Measurements from ENCODE around the gene VTI1A. TPM values are rescaled to one million over a fixed set of nuclear protein-coding genes. Genes with fewer than 3 reads are reported as not detected.
A peak's percentile ranks its signal among the peaks of the same experiment; 100 is the strongest.

VTI1A gene
- total RNA-seq, 1 donor = 37.1 TPM

- H3K4me3 ChIP-seq (ENCODE audit: low read depth, low read length) = no peak overlapping the region
- TF ChIP-seq, protein P1, sequence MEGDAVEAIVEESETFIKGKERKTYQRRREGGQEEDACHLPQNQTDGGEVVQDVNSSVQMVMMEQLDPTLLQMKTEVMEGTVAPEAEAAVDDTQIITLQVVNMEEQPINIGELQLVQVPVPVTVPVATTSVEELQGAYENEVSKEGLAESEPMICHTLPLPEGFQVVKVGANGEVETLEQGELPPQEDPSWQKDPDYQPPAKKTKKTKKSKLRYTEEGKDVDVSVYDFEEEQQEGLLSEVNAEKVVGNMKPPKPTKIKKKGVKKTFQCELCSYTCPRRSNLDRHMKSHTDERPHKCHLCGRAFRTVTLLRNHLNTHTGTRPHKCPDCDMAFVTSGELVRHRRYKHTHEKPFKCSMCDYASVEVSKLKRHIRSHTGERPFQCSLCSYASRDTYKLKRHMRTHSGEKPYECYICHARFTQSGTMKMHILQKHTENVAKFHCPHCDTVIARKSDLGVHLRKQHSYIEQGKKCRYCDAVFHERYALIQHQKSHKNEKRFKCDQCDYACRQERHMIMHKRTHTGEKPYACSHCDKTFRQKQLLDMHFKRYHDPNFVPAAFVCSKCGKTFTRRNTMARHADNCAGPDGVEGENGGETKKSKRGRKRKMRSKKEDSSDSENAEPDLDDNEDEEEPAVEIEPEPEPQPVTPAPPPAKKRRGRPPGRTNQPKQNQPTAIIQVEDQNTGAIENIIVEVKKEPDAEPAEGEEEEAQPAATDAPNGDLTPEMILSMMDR (IDR thresholded peaks at IDR 0.05; ENCODE audit: insufficient read depth, low read depth, low read length) = no peak
- peak; percentile 37 for DNase-seq (ENCODE audit: low read depth)
These were observed 79.1 kb downstream of the VTI1A start for GRCh38 chr10:112526139-112526538.

GRCh38 chr10:112526906-112527305 lies 79.9 kb downstream of the VTI1A start:
- TF ChIP-seq, protein P1 (IDR thresholded peaks at IDR 0.05; ENCODE audit: insufficient read depth, low read depth, low read length) = no peak
- no peak for DNase-seq (ENCODE audit: low read depth)
- no peak overlapping the region for H3K4me3 ChIP-seq (ENCODE audit: low read depth, low read length)

GRCh38 chr10:112528235-112528634 lies 81.2 kb downstream of the VTI1A start:
- TF ChIP-seq, protein P1 (IDR thresholded peaks at IDR 0.05; ENCODE audit: insufficient read depth, low read depth, low read length) = no peak
- no peak overlapping the region for H3K4me3 ChIP-seq (ENCODE audit: low read depth, low read length)
- no peak for DNase-seq (ENCODE audit: low read depth)

GRCh38 chr10:112531421-112531820 lies 84.4 kb downstream of the VTI1A start:
- H3K4me3 ChIP-seq (ENCODE audit: low read depth, low read length) = no peak overlapping the region
- no peak for DNase-seq (ENCODE audit: low read depth)
- TF ChIP-seq, protein P1 (IDR thresholded peaks at IDR 0.05; ENCODE audit: insufficient read depth, low read depth, low read length) = no peak

DNA sequence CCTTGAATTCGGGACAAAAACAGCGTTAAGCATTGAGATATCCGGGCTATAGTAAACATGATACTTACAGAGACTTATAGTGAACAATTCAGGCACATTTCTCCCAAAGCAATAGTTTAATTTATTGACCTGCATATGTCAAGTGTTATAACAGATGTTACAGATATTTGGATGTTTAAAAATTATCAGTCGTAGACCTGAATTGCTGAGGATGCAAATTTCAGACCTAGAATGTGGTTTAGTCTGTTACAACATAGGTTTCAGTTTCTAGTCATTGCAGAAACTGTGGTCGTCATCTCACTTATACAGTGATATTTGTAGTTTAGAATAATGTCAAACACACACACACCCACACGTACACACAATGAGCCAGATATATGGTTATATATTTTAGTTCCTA lies 85.2 kb downstream of the VTI1A start:
- TF ChIP-seq, protein P1 (IDR thresholded peaks at IDR 0.05; ENCODE audit: insufficient read depth, low read depth, low read length) = no peak
- DNase-seq (ENCODE audit: low read depth) = peak; percentile 53
- peak overlapping the region; percentile 37 for H3K4me3 ChIP-seq (ENCODE audit: low read depth, low read length)

DNA sequence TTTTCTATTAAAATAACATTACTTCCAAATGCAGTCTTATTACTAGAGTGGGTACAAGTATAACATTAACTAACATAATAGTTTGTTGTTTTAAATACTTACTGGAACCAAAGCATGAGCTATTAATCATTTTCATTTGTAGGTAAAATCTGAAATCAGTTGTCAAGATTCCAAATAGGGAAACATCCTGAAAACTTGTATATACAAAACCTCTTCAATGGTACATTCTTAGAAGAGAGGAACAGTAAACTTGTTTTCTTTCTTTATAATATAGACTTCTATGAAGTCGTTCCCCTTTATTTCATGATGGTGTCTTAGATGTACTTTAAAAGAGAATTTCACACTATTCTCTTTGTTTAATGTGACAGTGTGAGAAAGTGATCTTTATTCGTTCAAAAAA lies 85.9 kb downstream of the VTI1A start:
- TF ChIP-seq, protein P1 (IDR thresholded peaks at IDR 0.05; ENCODE audit: insufficient read depth, low read depth, low read length) = no peak
- H3K4me3 ChIP-seq (ENCODE audit: low read depth, low read length) = no peak overlapping the region
- DNase-seq (ENCODE audit: low read depth) = no peak

DNA sequence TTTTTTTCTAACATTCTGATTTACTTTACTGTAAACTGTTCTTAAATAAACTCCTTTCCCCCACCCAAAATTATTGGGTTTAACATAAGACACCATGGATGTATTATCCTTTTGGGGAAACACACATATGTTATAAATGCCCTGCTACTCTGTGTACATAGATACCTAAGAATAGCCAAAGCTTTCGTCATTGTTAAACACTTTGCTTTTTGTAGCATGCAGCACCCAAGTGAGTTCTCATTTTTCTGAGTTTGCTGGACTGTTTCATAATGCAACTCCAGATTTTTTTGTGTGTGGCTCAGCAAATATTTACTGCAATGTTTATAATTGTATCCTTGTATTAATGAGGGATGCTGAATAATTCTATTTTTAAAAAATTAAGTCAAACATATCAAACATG lies 86.9 kb downstream of the VTI1A start:
- H3K4me3 ChIP-seq (ENCODE audit: low read depth, low read length) = no peak overlapping the region
- TF ChIP-seq, protein P1 (IDR thresholded peaks at IDR 0.05; ENCODE audit: insufficient read depth, low read depth, low read length) = no peak
- no peak for DNase-seq (ENCODE audit: low read depth)
